DMS53 treated with DMSO at 0.1 percent for 48 hours (cell line): Measurements from ENCODE around the gene WNK1.
"Not testable (repeated sequence)": the region's sequence is repeated elsewhere in the genome, so short reads cannot be mapped to it uniquely, and the experiment has no call there.

Experiments used
- DNase-seq: peaks from one replicate; lab custom pipeline; 2025; ENCODE audit not compliant: unreplicated experiment; lab: John Stamatoyannopoulos, UW

The WNK1 gene

DNA sequence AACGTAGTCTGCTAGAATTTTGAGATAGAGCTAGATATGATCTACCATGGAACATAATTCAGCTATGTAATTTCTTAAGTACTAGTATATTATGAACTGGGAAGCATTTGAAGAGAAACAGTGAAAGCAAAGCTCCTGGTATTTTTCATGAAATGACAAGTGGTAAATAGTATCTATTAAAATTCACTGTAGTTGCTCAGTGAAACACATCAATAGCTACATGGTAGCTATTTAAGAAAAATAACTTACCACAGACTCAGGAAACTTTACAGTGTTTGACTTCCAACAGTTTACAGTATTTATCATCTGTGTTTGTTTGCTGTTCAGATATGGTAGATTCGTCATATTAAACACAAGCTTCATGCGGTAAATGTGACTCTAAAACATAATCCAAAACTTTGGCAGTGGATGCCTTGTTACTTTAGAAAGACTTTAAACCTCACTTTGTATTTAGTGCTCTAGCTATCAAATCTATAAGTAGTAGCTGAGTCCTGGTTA lies 25.2 kb downstream of the WNK1 start:
- DNase-seq = no peak

DNA sequence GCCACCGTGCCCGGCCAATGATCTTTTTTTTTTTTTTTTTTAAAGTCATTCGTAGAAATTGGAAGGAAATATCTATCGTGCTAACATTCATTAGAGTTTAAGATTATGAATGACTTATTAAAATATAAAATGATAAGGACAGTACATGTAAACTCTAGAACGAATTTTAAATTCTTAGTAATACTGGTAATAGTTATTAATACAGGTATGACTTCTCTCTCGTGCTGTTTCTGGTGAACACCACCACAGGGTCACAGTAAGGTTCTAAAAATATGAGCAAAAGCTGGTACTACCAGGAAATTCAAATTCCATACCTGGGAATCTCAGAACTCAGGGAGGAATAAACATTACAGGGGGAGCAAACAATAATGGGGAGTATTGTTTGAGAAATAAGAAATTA lies 26.2 kb downstream of the WNK1 start:
- no peak for DNase-seq

DNA sequence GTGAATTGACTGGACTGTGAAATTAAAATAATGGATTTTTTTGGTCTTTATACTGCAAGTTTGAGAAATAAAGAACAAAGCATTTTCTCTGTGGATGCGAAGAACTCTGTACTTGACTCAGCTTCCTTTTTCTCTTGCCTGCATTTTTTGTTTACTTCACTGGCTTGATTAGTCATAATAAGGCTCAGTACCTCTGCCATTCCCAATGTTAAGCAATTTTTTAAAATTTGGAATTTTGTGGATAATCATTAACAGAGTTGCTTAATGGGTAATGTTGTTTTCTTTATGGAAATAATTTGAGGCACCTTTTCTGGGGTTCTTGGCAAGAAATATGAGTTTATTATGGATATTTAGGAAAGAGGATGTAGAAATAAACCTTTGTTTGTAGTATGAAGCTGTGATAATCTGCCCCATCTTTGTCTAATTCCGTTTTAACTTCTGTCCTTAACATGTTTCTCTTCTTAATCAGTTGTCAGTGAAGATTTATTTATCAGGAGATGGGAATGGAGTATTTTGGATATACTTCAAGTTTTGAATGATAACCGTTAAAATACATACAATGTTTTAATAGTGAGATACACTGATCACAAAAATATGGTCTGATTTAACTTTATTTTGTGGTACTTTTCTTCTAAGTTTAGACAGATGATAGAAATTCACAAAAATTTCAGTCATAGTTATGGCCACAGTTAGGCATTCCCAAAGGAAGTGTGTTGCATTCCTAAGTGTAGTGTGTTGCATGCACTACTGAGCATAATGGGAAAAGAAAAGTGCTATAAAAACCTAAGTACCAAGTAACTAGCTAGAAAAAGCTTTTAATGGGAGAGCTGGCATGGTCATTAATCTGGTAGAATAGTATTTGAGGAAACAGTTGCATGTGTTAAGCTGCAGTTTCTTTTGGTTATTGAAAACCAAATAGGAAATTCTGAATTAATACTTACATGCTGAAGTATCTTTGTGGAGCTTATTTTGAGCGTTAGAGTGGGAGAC lies 27.7 kb downstream of the WNK1 start:
- no peak for DNase-seq

DNA sequence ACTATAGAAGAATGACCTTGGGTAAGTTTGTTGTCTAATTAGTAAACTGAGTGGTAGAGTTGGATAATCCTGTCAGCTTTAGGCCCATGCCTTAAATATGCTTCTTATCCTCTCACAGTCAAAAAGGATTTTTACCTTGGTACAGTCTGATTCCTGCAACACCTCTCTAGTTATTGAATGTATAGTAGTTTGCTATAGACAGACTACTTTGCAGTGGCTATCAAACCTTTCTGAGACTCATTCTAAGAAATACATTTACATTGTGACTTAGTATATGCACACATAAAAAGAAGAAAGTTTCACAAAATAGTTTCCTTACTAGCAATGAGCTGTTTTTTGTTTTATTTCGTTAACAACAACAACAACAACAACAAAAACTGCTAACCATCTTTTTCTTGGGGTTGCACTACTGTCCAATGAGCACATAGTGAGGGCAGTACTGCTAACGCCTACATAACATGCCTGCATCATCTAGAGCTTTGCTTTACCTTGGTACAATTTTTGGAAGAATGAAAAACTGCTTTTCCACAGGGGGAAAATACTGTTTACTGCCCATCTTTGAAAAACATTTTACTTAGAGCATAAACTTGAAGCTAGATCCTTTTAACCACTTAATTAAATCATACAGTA lies 28.5 kb downstream of the WNK1 start:
- no peak for DNase-seq

DNA sequence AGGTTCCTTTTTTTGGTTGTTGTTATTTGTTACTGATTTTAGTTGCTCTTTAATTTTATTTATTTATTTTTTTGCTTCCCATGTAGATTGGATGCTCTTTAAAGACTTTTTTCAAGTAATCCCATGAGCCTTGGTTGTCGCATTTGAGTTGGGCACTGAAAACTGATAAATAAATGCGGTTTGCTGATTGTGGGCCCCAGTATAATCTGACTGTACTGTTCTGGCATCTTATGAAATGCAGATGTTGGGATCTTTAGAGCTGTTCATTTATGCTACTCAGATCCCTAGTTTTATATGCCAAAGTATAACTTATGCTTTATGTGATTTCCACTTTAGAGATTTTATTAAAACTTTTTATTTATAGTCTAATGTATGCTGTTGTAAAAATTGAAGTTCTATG lies 33.3 kb downstream of the WNK1 start:
- no peak for DNase-seq

DNA sequence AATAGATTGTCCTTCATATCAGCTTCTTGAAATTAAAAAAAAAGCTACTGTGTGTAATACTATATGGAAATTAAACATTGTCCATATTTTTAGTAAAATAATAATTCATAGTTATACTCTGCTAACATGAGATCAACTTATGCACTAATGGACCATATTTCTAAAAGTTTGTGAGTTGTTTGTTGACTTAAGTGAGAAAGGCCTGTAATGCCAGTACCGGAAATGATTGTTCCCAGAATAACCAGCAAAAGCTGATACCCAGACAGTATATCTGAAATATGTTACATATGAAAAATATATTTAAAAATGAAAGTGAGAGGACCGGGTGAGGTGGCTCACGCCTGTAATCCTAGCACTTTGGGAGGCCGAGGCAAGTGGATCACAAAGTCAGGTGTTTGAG lies 35.9 kb downstream of the WNK1 start:
- no peak for DNase-seq

DNA sequence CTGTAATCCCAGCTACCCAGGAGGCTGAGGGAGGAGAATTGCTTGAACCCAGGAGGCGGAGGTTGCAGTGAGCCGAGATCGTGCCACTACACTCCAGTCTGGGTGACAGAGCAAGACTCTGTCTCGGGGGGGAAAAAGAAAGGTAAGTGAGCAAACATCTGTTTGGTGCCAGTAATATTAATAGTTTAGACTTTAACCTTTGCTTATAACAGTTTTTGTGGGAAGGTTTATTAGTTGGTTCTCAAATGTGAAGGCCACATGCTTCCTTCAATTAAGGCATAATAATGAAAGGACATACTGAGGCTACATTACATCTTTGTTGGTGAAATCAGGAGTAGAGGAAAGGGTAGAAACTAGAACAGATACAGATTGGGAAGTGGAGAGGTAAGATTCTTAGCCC lies 36.4 kb downstream of the WNK1 start:
- DNase-seq = not testable (repeated sequence)

DNA sequence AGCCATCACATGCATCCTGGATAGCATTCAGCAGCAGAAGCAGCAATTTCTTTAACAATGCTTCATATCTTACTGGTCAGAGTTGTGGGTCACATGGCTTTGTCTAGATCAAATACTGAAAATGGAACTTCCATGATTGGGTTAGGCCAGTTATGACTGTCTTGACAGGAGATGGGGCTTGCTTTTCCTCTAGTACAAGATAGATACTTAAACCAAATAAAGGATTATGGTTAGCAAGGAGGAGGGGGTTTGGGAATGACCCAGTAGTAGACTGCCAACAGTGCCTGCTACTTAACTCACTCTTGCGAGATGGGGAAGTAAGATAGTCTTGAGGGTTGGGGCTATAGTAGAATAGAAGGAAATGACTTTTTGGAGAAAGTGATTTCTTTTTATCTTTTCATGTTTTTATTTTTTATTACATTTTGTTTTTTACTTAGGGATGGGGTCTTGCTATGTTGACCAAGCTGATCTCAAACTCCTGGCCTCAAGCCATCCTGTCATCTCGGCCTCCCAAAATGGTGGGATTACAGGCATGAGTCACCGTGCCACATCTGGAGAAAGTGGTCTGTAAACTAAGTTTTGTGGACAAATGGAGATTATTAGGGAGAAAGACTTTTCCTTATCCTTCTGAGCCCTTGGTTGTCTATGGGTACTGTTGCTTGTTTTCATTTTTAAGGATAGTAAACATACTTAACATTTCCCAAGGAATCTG lies 37.6 kb downstream of the WNK1 start:
- no peak for DNase-seq

DNA sequence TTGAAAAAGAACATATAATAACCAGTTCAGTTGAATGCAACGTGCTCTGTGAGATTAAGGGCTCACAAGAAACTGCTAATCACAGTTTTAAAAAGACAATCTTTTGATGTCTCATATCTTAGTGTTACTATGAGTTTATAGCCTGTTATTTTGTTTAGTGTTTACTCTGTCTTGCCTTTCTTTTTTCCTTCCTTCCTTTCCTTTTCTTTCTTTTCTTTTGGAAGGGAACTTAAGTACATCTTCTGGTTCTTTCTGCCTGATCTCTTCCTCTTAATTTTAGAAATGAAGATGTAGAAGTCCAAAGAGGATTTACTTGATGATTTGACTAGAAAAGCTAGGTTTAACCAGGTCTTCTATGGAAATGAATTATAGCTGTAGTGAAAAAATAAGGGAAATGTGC lies 38.2 kb downstream of the WNK1 start:
- DNase-seq = no peak

DNA sequence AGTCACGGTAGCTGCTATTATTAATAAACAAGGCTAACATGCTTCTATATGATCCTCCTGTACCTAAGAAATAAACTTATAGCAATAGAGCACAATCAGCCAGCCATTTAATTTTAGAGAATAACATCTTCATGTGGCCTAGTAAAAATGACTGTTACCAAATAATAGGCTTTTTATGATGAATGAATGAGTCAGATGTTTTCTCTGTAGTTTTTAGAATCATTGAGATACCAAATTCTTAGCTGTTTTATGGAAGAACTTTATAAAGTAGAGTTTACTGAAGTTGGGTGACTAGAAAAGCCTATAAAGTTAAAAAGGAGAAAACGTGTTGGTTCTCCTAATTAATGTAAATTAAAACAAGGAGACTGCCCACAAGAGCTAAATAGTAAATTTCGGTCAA lies 40.7 kb downstream of the WNK1 start:
- DNase-seq = no peak

DNA sequence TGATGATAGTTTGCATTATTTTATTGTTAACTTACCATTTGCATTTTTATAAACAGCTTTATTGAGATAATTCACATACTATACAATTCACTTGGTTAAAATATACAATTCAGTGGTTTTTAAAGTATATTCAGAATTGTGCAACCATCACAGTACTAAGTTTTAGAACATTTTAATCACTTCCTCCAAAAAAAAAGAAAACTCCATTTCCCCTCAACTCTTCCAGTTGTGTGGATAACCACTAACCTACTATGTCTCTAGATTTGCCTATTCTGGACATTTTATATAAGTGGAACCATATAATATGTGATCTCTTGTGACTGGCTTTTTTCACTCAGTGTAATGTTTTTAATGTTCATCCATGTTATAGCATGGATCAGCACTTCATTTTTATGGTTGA lies 41.3 kb downstream of the WNK1 start:
- no peak for DNase-seq

DNA sequence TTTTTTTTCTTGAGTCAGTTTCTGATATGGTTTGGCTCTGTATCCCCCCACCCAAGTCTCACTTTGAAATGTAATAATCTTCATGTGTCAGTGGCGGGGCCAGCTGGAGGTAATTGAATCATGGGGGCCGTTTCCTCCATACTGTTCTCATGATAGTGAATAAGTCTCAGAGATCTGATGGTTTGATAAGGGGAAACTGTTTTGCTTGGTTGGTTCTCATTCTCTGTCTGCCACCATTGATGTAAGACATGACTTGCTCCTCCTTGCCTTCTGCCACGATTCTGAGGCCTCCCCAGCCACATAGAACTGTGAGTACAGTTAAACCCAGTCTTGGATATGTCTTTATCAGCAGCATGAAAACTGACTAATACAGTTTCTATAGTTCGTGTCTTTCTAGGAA lies 42.9 kb downstream of the WNK1 start:
- DNase-seq = no peak

DNA sequence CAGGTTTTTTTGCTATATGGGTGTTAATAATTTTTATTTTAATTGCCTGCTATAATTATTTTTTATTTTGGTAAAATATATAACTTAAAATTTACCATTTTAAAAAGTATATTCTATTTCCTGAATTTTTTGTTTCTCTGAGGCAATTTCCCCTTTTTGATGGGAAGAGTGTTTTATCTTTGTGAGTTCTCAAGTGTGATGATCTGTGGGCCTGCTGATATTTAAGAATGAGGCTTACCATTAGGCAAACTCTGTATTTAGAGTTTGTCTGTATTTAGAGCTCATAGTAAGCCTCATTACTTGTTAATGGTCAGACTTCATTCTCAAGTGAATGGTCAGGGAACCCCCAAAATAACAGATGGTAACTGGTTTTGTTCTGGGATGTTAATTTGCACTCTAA lies 48.0 kb downstream of the WNK1 start:
- no peak for DNase-seq

DNA sequence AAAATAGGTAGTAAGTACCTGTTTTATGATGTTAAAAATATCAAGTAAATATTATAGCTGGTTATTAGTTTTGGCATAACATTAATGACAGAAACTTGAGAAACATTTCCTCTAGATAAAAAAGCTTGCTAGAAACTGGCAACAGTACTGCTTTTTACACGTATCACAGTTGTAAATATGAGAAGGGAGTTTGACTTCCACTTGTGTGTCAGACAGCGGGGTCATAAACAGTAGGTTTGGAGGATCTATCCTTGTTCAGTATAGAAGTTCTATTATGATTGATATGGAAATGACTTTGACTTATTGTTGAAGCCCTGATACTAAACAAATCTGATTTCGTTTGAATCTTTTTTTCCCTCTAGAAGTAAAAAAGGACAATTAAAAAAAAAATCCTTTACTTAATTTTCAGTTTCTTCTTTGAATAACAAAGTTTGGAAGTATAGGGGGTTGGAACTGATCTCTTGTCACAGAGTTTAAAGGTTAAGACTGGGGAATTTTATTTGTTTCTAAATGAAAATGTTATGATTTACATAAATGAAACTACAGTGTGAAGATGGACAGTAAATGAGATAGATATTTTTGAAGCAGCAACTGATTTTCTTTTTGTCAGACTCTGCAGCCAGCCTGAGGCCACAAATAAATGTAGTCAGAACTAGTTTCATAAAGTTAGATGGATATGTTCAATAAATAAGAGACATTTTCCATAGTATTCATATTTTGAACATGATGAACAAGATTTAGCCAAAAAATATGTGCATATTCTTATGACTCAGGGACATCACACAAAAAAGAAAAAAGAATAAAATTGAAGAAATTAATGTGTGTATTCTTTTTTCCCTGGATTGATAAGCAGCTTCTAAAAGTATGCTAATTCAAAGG lies 50.1 kb downstream of the WNK1 start:
- DNase-seq = no peak

DNA sequence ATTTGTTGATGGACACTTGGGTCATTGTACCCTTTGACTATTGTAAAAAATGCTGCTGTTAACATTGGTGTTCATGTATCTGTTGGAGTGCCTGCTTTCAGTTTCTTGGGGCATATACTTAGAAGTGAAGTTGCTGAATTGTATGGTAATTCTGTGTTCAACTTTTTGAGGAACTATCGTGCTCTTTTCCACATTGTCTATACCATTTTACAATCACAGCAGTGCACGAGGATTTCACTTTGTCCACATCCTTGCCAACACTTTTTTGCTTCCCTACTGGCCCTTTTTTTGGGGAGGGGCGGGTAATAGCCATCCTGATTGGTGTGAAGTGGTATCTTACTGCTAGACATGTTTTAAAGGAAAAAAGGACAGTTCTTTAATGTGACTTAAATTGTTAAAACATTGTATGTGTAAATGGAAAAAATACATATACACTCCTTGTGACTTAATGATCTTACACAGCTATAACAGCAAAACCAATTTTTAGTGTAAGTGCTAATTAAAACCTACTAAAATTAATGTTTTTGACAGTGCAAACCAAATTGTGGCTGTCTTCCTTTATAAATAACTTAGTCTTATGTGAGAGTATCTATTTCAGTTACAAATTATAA lies 52.7 kb downstream of the WNK1 start:
- DNase-seq = no peak

DNA sequence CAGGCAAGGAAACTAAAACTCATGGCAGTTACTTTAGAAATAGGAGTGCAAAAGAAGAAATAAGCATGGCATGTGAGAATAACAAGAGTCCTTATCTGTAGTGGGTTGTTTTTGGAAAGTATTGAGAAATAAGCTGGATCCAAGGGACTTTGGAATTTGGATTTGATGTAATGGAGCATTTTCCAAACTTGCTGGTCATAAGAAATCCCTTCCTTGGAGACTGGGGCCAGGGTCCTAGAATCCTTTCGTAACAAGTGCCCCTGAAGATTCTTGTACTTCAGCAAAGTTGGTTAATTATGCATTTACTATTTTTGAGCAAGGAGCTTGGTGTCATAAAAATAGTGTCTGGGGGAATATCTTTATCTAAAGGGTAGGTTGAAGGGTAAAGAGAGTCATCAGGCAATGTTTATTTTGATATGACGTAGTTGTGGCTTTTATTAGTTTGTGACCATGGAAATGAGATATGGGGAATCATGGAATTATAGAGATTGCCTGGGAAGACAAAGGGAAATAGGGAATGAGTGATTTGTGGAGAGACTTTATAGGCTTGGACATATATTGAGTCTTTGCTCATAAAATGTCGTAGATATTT lies 53.9 kb downstream of the WNK1 start:
- DNase-seq = no peak

DNA sequence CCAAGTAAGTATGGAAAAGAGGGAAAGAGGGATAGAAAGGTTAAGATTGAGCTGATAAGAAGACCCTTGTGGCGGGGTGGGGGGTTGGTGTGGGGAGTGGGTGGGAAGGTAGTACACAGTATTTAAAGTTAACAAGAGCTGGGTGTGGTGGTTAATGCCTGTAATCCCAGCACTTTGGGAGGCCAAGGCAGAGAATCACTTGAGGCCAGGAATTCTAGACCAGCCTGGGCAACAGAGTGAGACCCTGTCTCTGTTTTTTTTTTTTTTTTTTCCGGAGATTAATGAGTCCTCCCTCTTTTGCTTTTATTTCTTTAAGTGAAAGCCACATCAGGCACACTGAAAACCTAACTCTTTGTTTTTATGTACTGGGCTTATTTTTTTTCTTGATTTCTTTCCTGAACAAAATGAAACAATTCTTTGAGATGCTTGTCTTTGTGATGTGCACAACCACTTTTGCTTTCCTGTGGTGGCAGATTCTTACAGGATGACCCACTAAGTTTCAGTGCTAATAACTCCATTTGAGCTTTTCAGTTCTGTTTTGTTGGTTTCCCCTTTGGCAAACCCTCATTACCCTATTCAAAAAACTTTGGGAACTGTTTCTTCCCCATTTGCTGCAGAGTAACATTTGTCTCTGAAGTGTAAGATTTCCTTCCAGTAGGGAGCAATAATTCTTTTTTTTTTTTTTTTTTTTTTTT lies 54.8 kb downstream of the WNK1 start:
- no peak for DNase-seq

DNA sequence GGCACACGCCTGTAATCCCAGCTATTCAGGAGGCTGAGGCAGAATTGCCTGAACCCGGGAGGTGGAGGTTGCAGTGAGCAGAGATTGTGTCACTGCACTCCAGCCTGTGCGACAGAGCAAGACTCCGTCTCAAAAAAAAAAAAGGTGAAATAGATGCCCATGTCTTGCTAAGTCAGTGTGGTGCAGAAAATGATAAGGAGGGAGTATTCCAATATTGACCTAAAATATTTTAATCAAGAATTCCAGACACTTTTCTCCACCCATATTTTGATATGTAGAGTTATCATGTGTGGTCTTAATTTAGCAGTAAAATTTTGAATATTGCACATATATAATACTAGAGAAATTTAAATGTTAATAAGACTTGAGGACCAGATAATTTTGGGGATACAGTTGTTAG lies 57.7 kb downstream of the WNK1 start:
- no peak for DNase-seq

DNA sequence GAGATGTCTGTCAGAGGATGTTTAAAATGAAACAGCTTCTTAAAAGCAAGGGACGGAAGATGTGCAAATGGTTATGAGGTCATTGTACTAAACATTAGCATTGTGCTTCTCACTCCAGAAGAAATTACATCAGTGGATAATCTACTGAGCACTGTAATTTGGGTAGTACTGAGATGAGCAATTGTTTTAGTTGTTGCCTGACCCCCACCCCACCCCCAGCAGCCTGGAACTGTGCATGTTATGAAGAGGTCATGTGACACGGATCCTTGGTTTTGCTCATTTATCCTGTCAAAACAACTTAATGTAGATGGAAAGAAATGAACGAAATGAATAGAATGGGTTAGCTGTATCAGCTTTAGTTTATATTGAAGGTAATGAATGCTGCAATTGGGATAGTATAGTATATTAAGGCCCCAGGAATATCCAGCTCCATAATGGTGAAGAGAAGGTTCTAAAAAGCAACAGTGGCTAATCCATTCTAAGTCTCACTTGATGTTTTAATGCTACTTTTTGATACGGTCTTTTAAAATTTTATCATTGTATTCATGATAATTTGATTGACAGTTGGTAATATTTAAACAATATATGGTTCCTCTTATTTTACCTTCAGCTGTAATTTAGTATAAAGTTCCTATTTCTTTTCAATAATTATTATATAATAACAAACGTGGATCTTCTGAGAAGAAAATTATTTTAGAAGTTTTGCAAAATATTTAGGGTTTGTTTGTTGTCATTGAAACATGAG lies 58.5 kb downstream of the WNK1 start:
- no peak for DNase-seq
